GM10847 (cell line): ENCODE results near the gene MRPS16.
A peak's percentile ranks its signal among the peaks of the same experiment; 100 is the strongest.

ENCODE experiments used
- POLR2A ChIP-seq: IDR thresholded peaks from 2 replicates; pipeline ENCODE4 v1.6.1; 2011; ENCODE audit not compliant: insufficient read length; ENCODE audit errors: extremely low read depth

The MRPS16 gene

GRCh38 chr10:73252445-73253224 lies at the start of gene MRPS16:
TSS of gene MRPS16 (minus strand) at chr10:73252644. CDS start at chr10:73252482, 162 bp downstream.
- peak; percentile 91 for TF ChIP-seq POLR2A

GRCh38 chr10:73296946-73297345 lies 44.5 kb upstream of the MRPS16 start:
- TF ChIP-seq POLR2A, result no peak

GRCh38 chr10:73293461-73293860 lies 41.0 kb upstream of the MRPS16 start:
- TF ChIP-seq POLR2A, result no peak

- no peak for TF ChIP-seq POLR2A
These were observed 37.5 kb upstream of the MRPS16 start for GRCh38 chr10:73289958-73290357.

GRCh38 chr10:73287441-73287840 lies 35.0 kb upstream of the MRPS16 start:
- TF ChIP-seq POLR2A, result no peak

GRCh38 chr10:73281097-73281496 lies 28.7 kb upstream of the MRPS16 start:
- no peak for TF ChIP-seq POLR2A

- TF ChIP-seq POLR2A, result no peak
These were observed 12.0 kb upstream of the MRPS16 start for GRCh38 chr10:73264423-73264822.

GRCh38 chr10:73263693-73264347 lies 11.4 kb upstream of the MRPS16 start:
- TF ChIP-seq POLR2A, result no peak

- no peak for TF ChIP-seq POLR2A
These were observed 10.6 kb upstream of the MRPS16 start for GRCh38 chr10:73262880-73263555.

- no peak for TF ChIP-seq POLR2A
These were observed 9.8 kb upstream of the MRPS16 start for GRCh38 chr10:73262105-73262730.

- TF ChIP-seq POLR2A, result no peak
These were observed 9.0 kb upstream of the MRPS16 start for GRCh38 chr10:73261362-73261995.

GRCh38 chr10:73253225-73253555 lies 746 bp upstream of the MRPS16 start:
- TF ChIP-seq POLR2A, result no peak

GRCh38 chr10:73251683-73252444 lies 580 bp downstream of the MRPS16 start:
- no peak for TF ChIP-seq POLR2A

- TF ChIP-seq POLR2A, result no peak
These were observed 4.2 kb downstream of the MRPS16 start for GRCh38 chr10:73248259-73248724.
